Peyer's patch (tissue), 4 donors: ENCODE results near the gene SPATC1L. TPM values are rescaled to one million over a fixed set of nuclear protein-coding genes. Genes with fewer than 3 reads are reported as not detected.
A peak's percentile ranks its signal among the peaks of the same experiment; 100 is the strongest.
"Not testable (repeated sequence)": the region's sequence is repeated elsewhere in the genome, so short reads cannot be mapped to it uniquely, and the experiment has no call there.

Experiments
- DNase-seq, 3 donors: peaks; one replicate each; pipeline ENCODE4 v3.0.0-alpha.2; 2017 to 2019
- H3K27ac ChIP-seq, 4 donors: fragments of 200-600 bp; sonication (generic); one replicate each; pipeline ENCODE4 v1.5.1; 2016 to 2019
- H3K27me3 ChIP-seq, 2 donors: fragments of 200-600 bp; sonication (generic); one replicate each; pipeline ENCODE4 v1.5.1; 2019
- H3K36me3 ChIP-seq, 3 donors: fragments of 200-600 bp; sonication (generic); one replicate each; pipeline ENCODE4 v1.5.1; 2016 to 2019
- H3K4me1 ChIP-seq, 4 donors: fragments of 200-600 bp; sonication (generic); one replicate each; pipeline ENCODE4 v1.5.1; 2016 to 2019
- H3K4me3 ChIP-seq, 4 donors: fragments of 200-600 bp; sonication (generic); 1 replicate in 3 of 4; 2 replicates in 1 of 4; pipeline ENCODE4 v1.5.1; 2016 to 2019; ENCODE audit warnings: mild to moderate bottlenecking in 1 of 4
- H3K9me3 ChIP-seq, 4 donors: fragments of 200-600 bp; sonication (generic); one replicate each; pipeline ENCODE4 v1.5.1; 2016 to 2019; ENCODE audit warnings: mild to moderate bottlenecking in 1 of 4
- POLR2A ChIP-seq, 2 donors: fragments of 450-650 bp; IDR thresholded peaks; one replicate each; pipeline ENCODE4 v1.5.1; 2017; ENCODE audit warnings: antibody characterized with exemption in 2 of 2, mild to moderate bottlenecking in 2 of 2, moderate library complexity in 2 of 2
- total RNA-seq, 4 donors: library from RNA; depleted of rRNA; stranded (reverse); fragments of >200 nt; gene quantifications; one replicate each; pipeline ENCODE4 v1.1.0, GENCODE V29; 2016
- TF ChIP-seq, protein P1 (sequence below), 6 experiments: fragments of 450-650 bp in 4 of 6; fragments of 200-600 bp in 2 of 6; sonication (generic) in 1 of 6; IDR thresholded peaks; one replicate each; pipeline ENCODE4 v1.5.1; 2017 to 2019; ENCODE audit warnings: antibody characterized with exemption in 6 of 6, mild to moderate bottlenecking in 3 of 6, moderate library complexity in 1 of 6

SPATC1L gene
- total RNA-seq, 4 donors from 2014 or later: 1.1 to 13.2 (median 2.6) TPM

DNA sequence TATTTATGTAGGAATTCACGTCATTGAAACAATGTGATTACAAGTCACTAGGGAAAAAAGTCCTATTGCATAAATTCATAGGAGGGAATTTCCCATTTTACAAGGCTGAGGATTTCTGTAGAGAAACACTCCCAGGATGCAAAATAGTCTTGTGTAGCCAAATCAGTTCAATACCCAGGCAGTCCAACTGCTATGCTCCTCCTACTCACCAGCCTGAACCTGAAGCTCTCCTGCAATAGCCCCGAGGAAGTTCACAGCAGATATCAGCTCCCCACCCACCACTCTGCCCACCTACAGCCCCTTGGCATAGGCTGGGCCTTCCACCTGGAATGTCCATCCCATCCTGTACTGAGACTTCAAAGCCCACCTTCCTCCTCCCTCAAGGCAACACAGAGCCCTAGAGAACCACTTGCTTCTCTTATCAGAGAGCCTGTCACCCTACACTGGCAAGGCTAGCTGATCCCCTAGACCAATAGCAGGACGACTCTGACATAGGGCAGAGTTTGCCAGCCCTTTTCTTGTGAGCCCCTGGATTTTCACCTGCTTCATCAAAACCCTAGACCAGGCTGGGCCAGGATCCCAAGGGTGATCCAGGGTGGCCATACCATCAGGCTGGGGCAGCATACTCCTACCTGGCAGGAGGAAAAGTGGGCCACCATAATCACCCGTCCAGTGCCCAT is 42.8 kb upstream of the SPATC1L start:
- H3K27ac ChIP-seq: peak overlapping the region in 2 of 4 donors; percentile 5 to 78
- H3K9me3 ChIP-seq: no peaks in the 10 kb centered on the region
- peaks cover 0 to 24% (median 3%) of the 10 kb centered on the region in 4 donors for H3K4me1 ChIP-seq
- H3K27me3 ChIP-seq: no peaks in the 10 kb centered on the region
- peak overlapping the region in 2 of 4 donors; percentile 84 to 89 for H3K4me3 ChIP-seq
- DNase-seq: peak in 1 of 3 donors; percentile 46
- TF ChIP-seq, protein P1, sequence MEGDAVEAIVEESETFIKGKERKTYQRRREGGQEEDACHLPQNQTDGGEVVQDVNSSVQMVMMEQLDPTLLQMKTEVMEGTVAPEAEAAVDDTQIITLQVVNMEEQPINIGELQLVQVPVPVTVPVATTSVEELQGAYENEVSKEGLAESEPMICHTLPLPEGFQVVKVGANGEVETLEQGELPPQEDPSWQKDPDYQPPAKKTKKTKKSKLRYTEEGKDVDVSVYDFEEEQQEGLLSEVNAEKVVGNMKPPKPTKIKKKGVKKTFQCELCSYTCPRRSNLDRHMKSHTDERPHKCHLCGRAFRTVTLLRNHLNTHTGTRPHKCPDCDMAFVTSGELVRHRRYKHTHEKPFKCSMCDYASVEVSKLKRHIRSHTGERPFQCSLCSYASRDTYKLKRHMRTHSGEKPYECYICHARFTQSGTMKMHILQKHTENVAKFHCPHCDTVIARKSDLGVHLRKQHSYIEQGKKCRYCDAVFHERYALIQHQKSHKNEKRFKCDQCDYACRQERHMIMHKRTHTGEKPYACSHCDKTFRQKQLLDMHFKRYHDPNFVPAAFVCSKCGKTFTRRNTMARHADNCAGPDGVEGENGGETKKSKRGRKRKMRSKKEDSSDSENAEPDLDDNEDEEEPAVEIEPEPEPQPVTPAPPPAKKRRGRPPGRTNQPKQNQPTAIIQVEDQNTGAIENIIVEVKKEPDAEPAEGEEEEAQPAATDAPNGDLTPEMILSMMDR (IDR thresholded peaks at IDR 0.05): no peak
- no peak for TF ChIP-seq POLR2A (IDR thresholded peaks at IDR 0.05)
- peaks cover 0 to 17% (median 0%) of the 10 kb centered on the region in 3 donors for H3K36me3 ChIP-seq

DNA sequence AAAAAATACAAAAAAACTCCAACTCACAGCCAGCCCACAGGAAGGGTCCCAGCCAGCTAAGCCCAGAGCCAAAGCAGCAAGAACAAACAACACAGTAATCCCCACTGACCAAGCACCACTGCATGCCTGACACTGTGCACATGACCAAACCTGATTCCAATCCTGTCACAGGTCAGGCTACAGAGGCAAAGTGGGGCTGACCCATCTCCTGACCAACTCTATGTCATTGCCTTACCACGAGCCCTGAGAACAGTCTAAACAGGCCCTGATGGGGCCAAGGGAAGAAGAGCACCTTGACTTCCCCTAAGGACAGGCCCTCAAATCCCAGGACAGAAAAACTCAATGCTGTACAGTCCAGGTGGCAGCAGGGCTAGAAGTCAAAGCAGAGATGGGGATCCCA is 41.9 kb upstream of the SPATC1L start:
- Histone ChIP-seq H3K36me3 (peaks cover 0 to 21% (median 0%) of the 10 kb centered on the region in 3 donors), H3K9me3 (no peaks in the 10 kb centered on the region), H3K27ac (no peak overlapping the region), H3K4me3 (no peak overlapping the region), H3K27me3 (no peaks in the 10 kb centered on the region), H3K4me1 (peaks cover 0 to 24% (median 3%) of the 10 kb centered on the region in 4 donors)
- peak in 2 of 3 donors; percentile 32 to 37 for DNase-seq
- TF ChIP-seq POLR2A (IDR thresholded peaks at IDR 0.05): no peak
- TF ChIP-seq, protein P1 (IDR thresholded peaks at IDR 0.05): no peak

DNA sequence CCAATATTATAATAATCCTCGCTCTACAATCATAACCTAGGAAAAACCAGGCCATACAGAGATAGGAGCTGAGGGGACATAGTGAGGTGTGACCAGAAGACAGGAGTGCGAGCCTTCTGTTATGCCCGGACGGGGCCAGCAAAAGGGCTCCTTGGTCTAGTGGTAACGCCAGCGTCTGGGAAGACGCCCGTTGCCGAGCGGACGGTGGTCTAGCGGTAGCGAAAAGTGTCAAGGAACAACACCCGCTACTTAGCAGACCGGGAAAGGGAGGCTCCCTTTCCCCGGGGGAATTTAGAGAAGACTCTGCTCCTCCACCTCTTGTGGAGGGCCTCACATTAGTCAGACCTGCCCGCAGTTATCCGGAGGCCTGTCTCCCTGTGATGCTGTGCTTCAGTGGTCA is 39.4 kb upstream of the SPATC1L start:
- not testable (repeated sequence) for H3K27ac ChIP-seq, H3K9me3 ChIP-seq, H3K27me3 ChIP-seq, H3K4me3 ChIP-seq
- peaks cover 0 to 19% (median 3%) of the 10 kb centered on the region in 4 donors for H3K4me1 ChIP-seq
- peak in 1 of 3 donors; percentile 35 for DNase-seq
- peaks cover 0 to 42% (median 0%) of the 10 kb centered on the region in 3 donors for H3K36me3 ChIP-seq

DNA sequence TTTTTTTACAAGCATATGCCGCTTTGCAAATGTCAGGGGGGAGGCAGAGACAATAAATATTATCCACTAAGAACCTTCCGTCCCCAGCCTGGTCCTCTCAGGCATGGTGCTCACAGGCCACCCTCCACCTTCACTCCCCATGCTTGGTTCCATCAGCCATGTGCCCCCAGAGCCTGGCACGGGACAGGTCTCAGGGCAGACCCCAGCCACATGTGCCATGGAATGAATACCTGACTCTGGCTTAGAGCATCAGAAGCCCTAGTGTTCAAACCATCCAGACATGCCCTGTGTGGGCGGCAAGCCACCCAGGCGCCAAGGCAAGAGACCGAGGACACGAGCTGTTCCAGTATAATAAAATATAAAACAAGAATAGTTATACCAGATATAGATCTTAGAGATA is 39.0 kb upstream of the SPATC1L start:
- H3K4me3 ChIP-seq: no peak overlapping the region
- no peaks in the 10 kb centered on the region for H3K9me3 ChIP-seq
- peak in 1 of 3 donors; percentile 10 for DNase-seq
- H3K27me3 ChIP-seq: no peaks in the 10 kb centered on the region
- H3K36me3 ChIP-seq: peaks cover 0 to 44% (median 0%) of the 10 kb centered on the region in 3 donors
- H3K27ac ChIP-seq: no peak overlapping the region
- H3K4me1 ChIP-seq: peaks cover 0 to 19% (median 3%) of the 10 kb centered on the region in 4 donors
- TF ChIP-seq POLR2A (IDR thresholded peaks at IDR 0.05): no peak
- TF ChIP-seq, protein P1 (IDR thresholded peaks at IDR 0.05): no peak

DNA sequence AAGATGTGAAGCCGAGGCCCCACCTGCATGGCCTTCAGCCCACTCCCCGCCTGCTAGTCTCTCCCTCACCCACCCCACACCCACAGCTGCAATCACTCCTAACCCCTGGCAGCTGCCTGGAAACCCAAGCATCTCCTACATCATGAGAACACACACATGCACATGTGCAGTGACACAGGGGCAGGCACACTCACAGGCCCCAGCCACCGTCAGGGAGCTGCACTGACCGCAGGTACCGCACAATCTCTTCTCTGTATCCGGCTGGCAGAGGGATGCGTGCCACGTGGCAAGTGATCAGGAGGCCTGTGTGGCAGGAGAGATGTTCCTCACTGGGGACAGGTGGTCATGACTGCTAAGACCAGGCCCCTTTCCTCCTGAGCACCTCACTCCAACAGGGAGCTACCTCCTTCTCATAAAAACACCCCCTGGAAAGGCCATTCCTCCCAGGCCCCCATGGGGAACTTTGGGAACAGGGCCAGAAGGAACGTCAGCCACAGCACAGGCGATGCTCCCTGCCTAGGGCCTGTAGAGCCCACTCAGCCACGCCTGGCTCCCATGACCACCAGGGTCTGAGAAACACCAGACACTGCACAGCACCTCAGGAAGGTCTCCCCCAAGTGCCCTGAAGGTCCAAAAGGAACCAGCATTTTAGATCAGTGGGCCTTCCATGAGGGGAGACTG is 38.3 kb upstream of the SPATC1L start:
- H3K27ac ChIP-seq: no peak overlapping the region
- peak in 1 of 3 donors; percentile 30 for DNase-seq
- no peak for TF ChIP-seq POLR2A (IDR thresholded peaks at IDR 0.05)
- TF ChIP-seq, protein P1 (IDR thresholded peaks at IDR 0.05): no peak
- peaks cover 0 to 50% (median 0%) of the 10 kb centered on the region in 3 donors for H3K36me3 ChIP-seq
- peaks cover 0 to 14% (median 3%) of the 10 kb centered on the region in 4 donors for H3K4me1 ChIP-seq
- H3K9me3 ChIP-seq: no peaks in the 10 kb centered on the region
- H3K27me3 ChIP-seq: no peaks in the 10 kb centered on the region
- H3K4me3 ChIP-seq: no peak overlapping the region
